ENCODE data around the gene NGEF. TPM values are rescaled to one million over a fixed set of nuclear protein-coding genes. Genes with fewer than 3 reads are reported as not detected.
"Not testable (repeated sequence)": the region's sequence is repeated elsewhere in the genome, so short reads cannot be mapped to it uniquely, and the experiment has no call there.

The NGEF gene
- total RNA-seq, 1 experiment from 2014 or later, result 71.3 TPM

DNA sequence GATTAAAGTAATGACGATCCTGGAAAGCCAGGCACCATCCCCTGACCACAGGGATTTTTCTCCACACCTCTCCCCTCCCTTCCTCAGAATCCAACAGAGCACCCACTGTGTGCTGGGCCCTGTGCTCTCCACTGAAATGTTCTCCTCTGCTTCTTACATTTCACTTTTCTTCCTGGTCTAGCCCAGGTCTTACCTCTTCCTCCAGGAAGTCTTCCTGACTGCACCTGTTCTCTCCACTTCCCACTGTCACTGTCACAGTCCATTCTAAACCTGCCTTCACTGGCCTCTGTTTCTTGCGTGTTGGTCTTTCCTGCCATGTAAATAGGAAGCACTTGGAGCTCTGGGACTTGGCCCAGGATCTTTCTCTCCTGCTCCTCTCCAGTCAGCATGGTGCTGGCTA is 7.4 kb upstream of the NGEF start:
- Histone ChIP-seq H3K36me3 (ENCODE audit: low read depth, low read length) (no peaks in the 10 kb centered on the region), H3F3A (ENCODE audit: low read length, unreplicated experiment) (no peaks in the 10 kb centered on the region), H3K4me1 (ENCODE audit: insufficient read depth, low read length) (peaks cover 6% of the 10 kb centered on the region; the same call in 1 of the 2 replicates), H3K4me3 (ENCODE audit: low read length) (no peak overlapping the region), H3K79me2 (ENCODE audit: low read length) (no peaks in the 10 kb centered on the region), H3K27ac (ENCODE audit: low read length) (no peak overlapping the region), H3K9ac (ENCODE audit: low read length) (no peak overlapping the region), H3K9me3 (ENCODE audit: low read length) (no peaks in the 10 kb centered on the region), H4K20me1 (ENCODE audit: low read length) (no peaks in the 10 kb centered on the region), H3K27me3 (ENCODE audit: low read length) (no peaks in the 10 kb centered on the region), H3K9me2 (replicated peaks; ENCODE audit: low read length) (no peaks in the 10 kb centered on the region), H3K4me2 (ENCODE audit: low read length) (no peak overlapping the region), H2AFZ (ENCODE audit: low read length) (no peak overlapping the region)
- TF ChIP-seq, protein P1, sequence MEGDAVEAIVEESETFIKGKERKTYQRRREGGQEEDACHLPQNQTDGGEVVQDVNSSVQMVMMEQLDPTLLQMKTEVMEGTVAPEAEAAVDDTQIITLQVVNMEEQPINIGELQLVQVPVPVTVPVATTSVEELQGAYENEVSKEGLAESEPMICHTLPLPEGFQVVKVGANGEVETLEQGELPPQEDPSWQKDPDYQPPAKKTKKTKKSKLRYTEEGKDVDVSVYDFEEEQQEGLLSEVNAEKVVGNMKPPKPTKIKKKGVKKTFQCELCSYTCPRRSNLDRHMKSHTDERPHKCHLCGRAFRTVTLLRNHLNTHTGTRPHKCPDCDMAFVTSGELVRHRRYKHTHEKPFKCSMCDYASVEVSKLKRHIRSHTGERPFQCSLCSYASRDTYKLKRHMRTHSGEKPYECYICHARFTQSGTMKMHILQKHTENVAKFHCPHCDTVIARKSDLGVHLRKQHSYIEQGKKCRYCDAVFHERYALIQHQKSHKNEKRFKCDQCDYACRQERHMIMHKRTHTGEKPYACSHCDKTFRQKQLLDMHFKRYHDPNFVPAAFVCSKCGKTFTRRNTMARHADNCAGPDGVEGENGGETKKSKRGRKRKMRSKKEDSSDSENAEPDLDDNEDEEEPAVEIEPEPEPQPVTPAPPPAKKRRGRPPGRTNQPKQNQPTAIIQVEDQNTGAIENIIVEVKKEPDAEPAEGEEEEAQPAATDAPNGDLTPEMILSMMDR (conservative IDR thresholded peaks at IDR 0.05; ENCODE audit: low read depth, low read length), result no peak
- TF ChIP-seq EZH2 (IDR thresholded peaks at IDR 0.05; ENCODE audit: low read length, unreplicated experiment) (no peak), EZH2phosphoT487 (IDR thresholded peaks at IDR 0.05; ENCODE audit: borderline replicate concordance, low read length) (no peak)
- no TSS peak for BruUV-seq (replicated peaks)
- no peak for ATAC-seq
- intact Hi-C loops (cut with micrococcal nuclease), result no loop called here
- CTCF ChIA-PET, result no interaction called here
- POLR2A ChIA-PET (ENCODE audit: unreplicated experiment), result no interaction called here
- DNase-seq, result no peak

DNA sequence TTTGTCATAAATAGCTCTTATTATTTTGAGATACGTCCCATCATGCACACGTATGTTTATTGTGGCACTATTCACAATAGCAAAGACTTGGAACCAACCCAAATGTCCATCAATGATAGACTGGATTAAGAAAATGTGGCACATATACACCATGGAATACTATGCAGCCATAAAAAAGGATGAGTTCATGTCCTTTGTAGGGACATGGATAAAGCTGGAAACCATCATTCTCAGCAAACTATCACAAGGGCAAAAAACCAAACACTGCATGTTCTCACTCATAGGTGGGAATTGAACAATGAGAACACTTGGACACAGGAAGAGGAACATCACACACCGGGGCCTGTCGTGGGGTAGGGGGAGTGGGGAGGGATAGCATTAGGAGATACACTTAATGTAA is 6.6 kb upstream of the NGEF start:
- H3K9me2 ChIP-seq (replicated peaks; ENCODE audit: low read length); CTCF ChIA-PET; H4K20me1 ChIP-seq (ENCODE audit: low read length); intact Hi-C loops (cut with micrococcal nuclease); DNase-seq; H3K79me2 ChIP-seq (ENCODE audit: low read length); BruUV-seq (replicated peaks); H3K4me2 ChIP-seq (ENCODE audit: low read length); H2AFZ ChIP-seq (ENCODE audit: low read length); H3K4me3 ChIP-seq (ENCODE audit: low read length); H3K36me3 ChIP-seq (ENCODE audit: low read depth, low read length); POLR2A ChIA-PET (ENCODE audit: unreplicated experiment); H3K27me3 ChIP-seq (ENCODE audit: low read length); H3K27ac ChIP-seq (ENCODE audit: low read length); H3F3A ChIP-seq (ENCODE audit: low read length, unreplicated experiment); H3K9me3 ChIP-seq (ENCODE audit: low read length); H3K4me1 ChIP-seq (ENCODE audit: insufficient read depth, low read length); H3K9ac ChIP-seq (ENCODE audit: low read length); ATAC-seq: not testable (repeated sequence)

DNA sequence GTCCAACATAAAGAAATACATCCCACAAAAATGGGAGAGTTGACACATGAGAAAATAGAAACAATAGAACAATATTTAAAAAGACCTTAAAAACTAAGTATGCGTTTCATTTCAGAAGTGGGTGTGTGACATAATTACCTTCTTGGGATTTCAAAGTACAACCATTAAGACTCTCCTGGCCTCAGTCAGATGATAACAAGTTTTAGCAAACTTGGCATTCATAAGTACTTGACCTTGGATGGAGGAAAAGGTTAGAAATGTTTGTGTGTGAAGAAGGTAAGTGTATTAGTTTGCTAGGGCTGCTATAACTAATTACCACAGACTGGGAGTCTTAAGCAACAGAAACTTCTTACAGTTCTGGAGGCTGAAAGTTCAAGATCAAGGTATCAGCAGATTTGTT is 4.9 kb upstream of the NGEF start:
- no peak for ATAC-seq
- CTCF ChIA-PET, result no interaction called here
- POLR2A ChIA-PET (ENCODE audit: unreplicated experiment), result no interaction called here

More for the DNA sequence above, 4.9 kb upstream of the NGEF start:
- H3K4me1 ChIP-seq (ENCODE audit: insufficient read depth, low read length), result 0 out of 2 replicates have a peak, but pooled peaks cover 5% of the 10 kb centered on the region
- H3K79me2 ChIP-seq (ENCODE audit: low read length), result no peaks in the 10 kb centered on the region
- no peaks in the 10 kb centered on the region for H3K9me3 ChIP-seq (ENCODE audit: low read length)
- H3K27ac ChIP-seq (ENCODE audit: low read length), result no peak overlapping the region
- H3K9ac ChIP-seq (ENCODE audit: low read length), result no peak overlapping the region
- TF ChIP-seq, protein P1 (conservative IDR thresholded peaks at IDR 0.05; ENCODE audit: low read depth, low read length), result no peak
- TF ChIP-seq EZH2phosphoT487 (IDR thresholded peaks at IDR 0.05; ENCODE audit: borderline replicate concordance, low read length), result no peak
- no peak for TF ChIP-seq EZH2 (IDR thresholded peaks at IDR 0.05; ENCODE audit: low read length, unreplicated experiment)
- H3K4me3 ChIP-seq (ENCODE audit: low read length), result no peak overlapping the region
- H2AFZ ChIP-seq (ENCODE audit: low read length), result no peak overlapping the region
- H3F3A ChIP-seq (ENCODE audit: low read length, unreplicated experiment), result no peaks in the 10 kb centered on the region
- H4K20me1 ChIP-seq (ENCODE audit: low read length), result no peaks in the 10 kb centered on the region
- no peak overlapping the region for H3K4me2 ChIP-seq (ENCODE audit: low read length)
- intact Hi-C loops (cut with micrococcal nuclease), result no loop called here
- no peaks in the 10 kb centered on the region for H3K9me2 ChIP-seq (replicated peaks; ENCODE audit: low read length)
- no peak for DNase-seq
- H3K27me3 ChIP-seq (ENCODE audit: low read length), result no peaks in the 10 kb centered on the region
- BruUV-seq (replicated peaks), result no TSS peak
- no peaks in the 10 kb centered on the region for H3K36me3 ChIP-seq (ENCODE audit: low read depth, low read length)
